GM21526 (cell line): Measurements from ENCODE around the gene KIAA1191.

Experiments
- ATAC-seq: cut with Tn5 transposase; IDR thresholded peaks from one replicate; pipeline ENCODE4 v1.9.1; 2021; ENCODE audit warnings: moderate library complexity; ENCODE audit not compliant: unreplicated experiment, low FRiP score

KIAA1191 gene

GRCh38 chr5:176366232-176366894 is 4.8 kb upstream of the KIAA1191 start:
- ATAC-seq = no peak

GRCh38 chr5:176365351-176366231 is 4.0 kb upstream of the KIAA1191 start, which contains the start of gene ARL10:
Gene ARL10 (plus strand): TSS chr5:176365487. CDS start chr5:176365564, 77 bp downstream.
- no peak for ATAC-seq

- ATAC-seq = no peak
Measured at GRCh38 chr5:176364765-176365350, 3.3 kb upstream of the KIAA1191 start.

DNA sequence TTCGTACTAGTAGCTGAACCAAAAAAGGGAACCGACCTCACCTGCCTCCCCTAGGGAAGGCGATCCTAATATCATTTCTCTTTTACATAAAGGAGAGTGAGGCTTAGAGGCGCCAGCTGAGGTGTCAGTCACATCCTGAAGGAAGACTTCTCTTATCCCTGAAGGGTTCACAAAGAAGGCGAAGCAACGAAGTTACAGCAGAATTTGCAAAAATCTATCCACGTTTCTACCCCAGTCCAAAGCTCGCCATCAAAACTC is 598 bp upstream of the KIAA1191 start:
- ATAC-seq = no peak

DNA sequence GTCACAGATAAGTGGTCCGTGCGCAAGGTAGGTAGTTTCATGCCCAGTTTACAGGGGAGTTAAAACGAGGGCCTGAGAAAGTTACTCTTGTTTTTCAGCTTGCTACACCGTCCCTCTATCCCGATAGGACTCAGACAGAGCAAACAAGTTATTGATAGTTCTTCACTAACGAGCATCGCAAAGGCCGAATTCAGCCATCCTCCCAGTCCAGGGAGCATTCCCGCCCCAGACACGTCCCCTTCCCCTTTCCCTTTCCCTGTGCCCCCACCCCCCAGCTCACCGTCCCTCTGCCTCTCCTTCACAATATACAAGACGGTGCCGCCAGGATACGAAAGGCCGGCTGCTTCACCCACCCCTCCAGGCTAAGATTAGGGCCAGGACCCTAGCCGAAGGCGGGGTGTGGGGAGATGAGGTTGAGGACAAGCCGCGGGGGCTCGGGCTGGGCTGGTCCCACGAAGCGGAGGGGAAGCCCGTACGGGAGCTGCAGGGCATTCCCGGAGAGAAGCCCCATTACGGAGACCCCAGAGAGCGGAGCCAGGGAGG is 599 bp downstream of the KIAA1191 start:
- no peak for ATAC-seq

DNA sequence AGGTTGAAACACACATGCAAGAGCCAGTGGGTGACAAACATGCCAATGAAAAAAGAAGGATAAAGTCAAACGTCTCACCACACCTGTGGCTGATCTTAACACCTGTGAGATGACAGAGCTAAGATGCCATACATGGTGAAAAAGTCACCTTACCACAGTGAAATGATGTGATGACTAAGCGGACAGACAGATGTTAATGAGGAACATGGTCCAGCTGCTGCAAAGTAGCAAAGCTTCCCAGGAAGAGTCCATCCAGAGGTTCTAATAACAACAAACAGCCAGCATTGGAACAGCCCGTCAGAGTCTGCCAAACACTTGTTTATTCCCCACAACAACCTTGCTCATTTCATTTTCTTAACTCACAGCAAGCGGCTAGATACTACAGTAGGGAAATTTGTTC is 1.9 kb downstream of the KIAA1191 start:
- ATAC-seq = no peak

- no peak for ATAC-seq
Measured at GRCh38 chr5:176356179-176356566, 5.4 kb downstream of the KIAA1191 start.

DNA sequence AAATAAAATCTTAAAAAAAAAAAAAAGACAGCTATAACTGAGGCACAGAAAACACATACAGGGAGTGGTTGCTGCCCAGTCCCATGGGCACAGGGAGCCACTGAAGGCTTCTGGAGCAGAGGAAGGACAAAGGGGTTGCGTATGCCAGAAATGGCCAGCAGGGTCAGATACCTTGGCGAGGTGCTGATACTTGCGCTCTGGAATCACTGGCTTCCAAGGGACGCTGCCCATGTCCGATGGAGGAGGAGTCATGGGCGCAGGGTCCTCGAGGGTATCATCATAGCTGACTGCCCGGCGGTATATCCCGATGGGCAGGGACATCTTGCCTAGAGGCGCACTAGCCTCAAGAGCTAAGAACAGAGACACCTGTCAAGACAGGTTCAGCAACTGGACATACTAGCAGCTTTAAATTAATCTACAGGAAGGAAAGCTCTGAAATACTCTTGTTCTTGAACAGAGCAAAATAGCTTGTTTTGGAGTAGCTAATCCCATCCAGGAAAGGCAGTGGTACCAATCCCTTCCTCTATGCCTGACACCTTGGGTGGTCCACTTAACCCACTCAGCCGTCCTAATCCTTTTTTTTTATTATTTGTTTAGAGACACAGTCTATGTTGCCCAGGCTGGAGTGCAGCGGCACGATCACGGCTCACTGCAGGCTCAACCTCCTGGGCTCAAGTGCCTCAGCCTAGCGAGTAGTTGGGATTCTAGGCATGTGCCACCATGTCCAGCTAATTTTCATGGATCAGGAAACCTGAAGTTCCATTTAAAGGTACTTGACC is 6.0 kb downstream of the KIAA1191 start:
- ATAC-seq = no peak

GRCh38 chr5:176353533-176353932 is 8.0 kb downstream of the KIAA1191 start:
- ATAC-seq = no peak

DNA sequence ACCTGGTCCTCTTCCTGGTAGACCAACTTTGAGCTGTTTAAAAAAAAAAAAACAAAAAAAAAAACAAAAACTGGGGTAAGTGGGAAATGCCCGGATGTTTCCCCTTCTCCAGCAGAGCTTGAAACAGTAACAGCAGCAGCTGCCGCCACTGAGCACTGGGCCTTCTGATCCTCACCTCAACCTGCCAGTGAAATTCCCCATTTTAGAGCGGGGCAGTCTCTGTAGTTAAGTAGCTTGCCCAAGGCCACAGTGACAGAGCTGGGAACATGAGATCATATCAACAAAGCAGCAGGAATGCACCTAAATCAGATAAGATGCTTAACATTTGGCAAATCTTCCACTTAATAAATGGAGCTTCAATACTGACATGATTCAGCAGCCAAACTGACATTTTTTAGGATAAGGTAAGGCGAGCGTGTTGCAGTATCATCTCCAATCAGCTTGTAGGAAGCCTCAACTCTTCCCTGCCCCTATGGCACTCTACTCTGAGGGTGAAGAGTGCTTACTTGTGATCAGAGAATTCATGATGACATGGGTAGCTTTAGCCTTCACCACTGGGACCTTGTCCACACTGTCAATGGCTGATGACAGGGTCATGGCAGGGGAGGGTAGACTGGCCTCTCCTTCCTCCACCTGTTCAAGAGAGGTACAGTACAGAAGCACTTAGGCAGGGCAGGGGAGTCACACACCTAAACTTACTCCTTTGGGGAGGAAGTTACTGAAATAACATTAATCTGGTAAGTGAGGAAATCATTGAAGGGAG is 9.3 kb downstream of the KIAA1191 start:
- ATAC-seq = no peak

DNA sequence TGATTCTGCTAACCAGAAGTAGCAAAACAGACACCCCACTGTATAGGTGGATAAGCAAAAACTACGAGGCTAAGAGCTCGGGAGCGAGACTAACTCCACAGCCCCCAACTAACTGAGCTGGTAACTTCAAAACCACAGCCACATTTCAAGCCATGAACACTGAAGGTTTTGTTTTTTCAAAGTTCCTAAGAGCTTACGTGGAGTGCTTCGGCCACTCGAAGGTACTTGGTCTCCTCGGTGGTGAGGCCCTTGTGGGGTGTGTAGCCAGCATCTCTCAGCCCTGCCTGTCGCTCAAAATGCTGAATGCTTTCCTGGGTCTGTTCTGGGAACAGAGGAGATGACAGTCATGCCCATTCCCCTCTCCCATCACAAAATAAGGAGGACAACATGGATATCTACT is 11.1 kb downstream of the KIAA1191 start:
- no peak for ATAC-seq

GRCh38 chr5:176342766-176343458 is 18.7 kb downstream of the KIAA1191 start:
- ATAC-seq = no peak

DNA sequence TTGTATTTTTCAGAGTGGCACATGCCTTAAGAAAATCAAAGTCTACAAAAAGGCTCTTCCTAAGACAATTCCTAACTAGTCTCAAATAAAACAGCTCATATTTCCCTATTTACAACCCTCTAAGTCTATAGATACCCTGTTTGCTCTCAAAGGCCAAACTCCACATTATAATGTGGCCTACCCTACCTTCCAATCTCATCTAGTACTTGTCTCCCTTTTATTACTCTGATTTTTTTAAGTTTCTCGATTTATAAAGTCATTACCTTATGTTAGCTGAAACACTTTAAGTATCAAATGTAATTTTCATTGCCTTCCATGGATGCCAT is 19.4 kb downstream of the KIAA1191 start:
- no peak for ATAC-seq

DNA sequence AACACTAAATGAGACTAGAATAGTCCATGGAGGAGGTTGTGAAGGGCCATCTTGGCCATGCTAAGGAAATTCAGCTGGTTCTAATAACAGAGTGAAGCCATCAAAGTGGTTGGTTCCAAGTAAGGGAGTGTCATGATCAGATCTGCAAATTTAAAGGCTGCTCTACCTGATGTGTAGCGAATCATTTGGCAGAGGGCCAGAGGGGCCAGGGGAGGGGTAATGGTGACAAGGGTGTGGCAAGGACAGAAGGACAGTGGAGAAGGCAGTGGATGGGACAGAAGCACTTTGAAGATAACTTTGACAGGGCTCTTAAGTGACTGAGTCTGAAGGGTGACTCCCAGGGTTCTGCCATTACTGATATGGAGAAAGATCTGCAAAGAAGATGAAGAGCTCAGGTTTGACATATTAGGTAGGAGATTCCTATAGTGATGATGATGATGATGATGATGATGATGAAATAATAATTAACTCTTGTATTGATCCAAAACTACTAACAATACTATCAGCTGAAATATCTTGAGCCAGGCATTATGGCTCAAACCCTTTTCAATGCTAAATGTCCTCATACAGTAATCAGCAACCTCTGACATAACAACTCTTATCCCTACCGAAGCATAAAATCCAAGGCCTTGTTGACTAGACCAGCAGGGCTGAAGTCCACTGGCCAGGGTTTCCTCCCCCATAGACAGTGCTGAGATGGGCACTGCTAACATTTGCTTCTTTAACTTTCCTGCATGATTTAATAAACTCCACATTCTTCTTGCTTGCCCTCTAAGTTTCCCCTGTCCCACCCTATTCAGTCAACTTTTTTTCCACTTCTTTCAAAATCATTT is 20.0 kb downstream of the KIAA1191 start:
- no peak for ATAC-seq

DNA sequence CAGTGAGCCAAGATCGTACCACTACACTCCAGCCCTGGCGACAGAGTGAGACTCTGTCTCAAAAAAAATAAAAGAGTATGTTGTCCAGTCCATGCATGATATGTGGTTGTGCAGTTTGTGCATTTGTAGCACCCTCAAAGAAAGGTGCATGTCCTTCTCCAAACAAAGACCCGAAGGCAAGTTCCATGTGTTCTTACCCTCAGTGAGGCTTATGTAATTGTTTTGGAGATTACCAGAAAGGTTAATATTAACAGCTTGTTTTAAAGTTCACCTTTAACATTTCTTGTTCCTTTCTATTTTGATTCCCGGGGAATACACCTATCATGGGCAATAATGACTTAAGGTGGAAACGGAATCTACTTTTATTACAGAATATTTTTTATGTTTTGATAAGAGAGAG is 22.3 kb downstream of the KIAA1191 start:
- ATAC-seq = no peak

DNA sequence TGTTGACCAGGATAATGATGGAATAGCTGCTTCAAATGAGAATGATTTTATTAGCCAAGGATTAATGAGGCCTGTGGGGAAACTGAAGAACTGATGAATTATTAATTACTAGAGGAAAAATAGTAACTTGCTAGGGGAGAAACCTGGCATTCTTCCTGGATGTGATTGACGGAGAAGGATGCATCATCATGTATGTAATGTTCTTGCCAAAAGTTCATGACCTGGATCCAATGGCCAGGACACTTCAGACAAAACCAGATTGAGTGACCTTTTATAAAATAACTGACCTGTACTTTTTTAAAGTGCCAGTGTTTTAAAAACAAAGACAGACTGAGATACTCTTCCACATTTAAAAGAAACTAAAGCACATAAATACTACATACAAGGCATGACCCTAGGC is 23.7 kb downstream of the KIAA1191 start:
- ATAC-seq = no peak

- no peak for ATAC-seq
Measured at GRCh38 chr5:176334031-176334770, 27.4 kb downstream of the KIAA1191 start.

DNA sequence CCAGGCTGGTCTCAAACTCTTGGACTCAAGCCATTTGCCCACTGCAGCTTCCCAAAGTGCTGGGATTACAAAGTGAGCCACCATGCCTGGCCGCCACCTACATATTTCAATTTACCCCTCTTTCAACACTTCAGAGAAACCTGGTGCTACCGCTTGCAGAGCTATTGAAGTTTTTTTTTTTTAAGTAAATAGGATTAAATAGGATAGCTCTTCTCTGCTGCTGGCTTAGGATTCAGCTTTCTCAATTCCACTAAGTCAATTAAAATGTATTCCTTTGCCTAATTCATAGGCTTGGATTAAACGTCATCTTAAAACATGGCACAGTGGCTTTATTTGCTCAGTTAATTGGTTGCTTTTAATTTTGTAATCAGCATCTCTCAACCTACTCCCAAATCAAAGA is 41.0 kb downstream of the KIAA1191 start:
- no peak for ATAC-seq
